G401 (cell line): ENCODE results near the gene ERFL. TPM values are rescaled to one million over a fixed set of nuclear protein-coding genes. Genes with fewer than 3 reads are reported as not detected.
A peak's percentile ranks its signal among the peaks of the same experiment; 100 is the strongest.
"Not testable (repeated sequence)": the region's sequence is repeated elsewhere in the genome, so short reads cannot be mapped to it uniquely, and the experiment has no call there.

ENCODE experiments used
- DNase-seq: peaks from one replicate; pipeline ENCODE4 v3.0.0-alpha.2; 2015; ENCODE audit warnings: low spot score
- in situ Hi-C: cut with HindIII; loops from 2 replicates; pipeline ENCODE4 v1.10.0; 2016; ENCODE audit warnings: low sequenced_read_pairs, mixed read lengths
- total RNA-seq: library from RNA; depleted of rRNA; stranded (reverse); fragments of >200 nt; shearing (Covaris generic); gene quantifications from 2 replicates; pipeline ENCODE4 v1.2.3, GENCODE V29; 2014

The ERFL gene
- total RNA-seq, 1 experiment from 2014 or later = not detected

DNA sequence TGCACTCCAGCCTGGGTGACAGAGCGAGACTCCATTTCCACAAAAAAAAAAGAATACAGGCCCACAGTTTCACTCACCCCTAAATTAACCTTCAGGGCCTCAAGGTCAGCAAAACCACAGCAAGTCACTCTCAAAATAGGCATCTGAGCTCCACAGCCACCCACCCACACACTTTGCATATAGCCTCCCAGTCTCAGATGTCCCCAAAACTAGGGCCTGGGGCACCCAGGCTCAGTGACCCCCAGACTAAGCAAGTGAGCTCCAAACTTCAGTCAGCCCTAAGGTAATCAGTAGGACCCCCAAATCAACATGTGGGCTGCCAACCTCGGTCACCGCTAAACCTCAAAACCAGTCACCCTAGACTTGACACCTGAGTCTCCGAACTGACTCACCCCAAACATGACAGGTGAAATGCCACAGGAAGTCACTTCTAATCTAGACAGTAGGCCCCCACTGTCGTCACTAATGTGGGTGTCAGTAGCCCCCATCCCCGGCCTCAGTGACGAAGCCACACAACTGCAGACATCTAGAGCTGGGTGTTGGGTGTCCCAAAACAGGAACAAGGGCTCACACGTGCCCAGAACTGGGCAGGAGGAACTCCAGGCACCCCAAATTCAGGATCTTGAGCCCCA is 17.0 kb upstream of the ERFL start:
- no peak for DNase-seq
- in situ Hi-C loops = no loop called here

GRCh38 chr19:41944336-41944735 is 16.1 kb upstream of the ERFL start:
- in situ Hi-C loops = no loop called here
- DNase-seq = no peak

DNA sequence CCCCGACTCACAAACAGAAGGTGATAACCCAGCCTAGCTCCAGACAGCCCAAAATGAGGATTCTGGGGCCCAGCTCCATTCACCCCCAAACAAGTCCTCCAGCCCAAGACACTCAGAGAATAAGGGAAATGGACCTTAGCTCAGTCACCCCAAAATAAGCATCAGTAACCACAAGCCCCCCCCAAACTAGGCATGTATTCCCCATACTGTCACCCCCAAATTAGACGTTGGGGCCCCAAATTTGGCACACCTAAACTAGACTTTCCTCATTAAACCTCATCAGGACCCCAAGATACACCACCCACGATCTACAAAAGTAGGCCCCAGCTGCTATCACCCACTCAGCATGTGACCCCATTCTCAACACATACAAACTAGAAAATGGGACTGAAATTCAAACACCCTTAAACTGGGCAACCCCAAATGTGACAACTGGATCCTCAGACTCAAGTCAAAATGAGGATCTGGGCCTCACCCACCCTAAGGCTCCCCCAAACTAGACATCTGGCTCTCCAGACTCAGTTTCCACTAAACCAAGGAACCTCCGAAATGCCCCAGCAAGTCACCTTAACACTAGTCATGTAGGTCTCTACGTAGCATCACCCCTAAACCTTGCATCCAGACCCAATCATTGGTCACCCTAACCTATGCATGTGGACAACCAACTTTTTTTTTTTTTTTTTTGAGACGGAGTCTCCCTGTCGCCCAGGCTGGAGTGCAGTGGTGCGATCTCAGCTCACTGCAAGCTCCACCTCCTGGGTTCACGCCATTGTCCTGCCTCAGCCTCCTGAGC is 13.4 kb upstream of the ERFL start:
- DNase-seq = no peak

GRCh38 chr19:41940731-41941409 is 12.6 kb upstream of the ERFL start:
- DNase-seq = no peak
- in situ Hi-C loops = no loop called here

More for the DNA sequence above, 13.4 kb upstream of the ERFL start:
- in situ Hi-C loops = no loop called here

DNA sequence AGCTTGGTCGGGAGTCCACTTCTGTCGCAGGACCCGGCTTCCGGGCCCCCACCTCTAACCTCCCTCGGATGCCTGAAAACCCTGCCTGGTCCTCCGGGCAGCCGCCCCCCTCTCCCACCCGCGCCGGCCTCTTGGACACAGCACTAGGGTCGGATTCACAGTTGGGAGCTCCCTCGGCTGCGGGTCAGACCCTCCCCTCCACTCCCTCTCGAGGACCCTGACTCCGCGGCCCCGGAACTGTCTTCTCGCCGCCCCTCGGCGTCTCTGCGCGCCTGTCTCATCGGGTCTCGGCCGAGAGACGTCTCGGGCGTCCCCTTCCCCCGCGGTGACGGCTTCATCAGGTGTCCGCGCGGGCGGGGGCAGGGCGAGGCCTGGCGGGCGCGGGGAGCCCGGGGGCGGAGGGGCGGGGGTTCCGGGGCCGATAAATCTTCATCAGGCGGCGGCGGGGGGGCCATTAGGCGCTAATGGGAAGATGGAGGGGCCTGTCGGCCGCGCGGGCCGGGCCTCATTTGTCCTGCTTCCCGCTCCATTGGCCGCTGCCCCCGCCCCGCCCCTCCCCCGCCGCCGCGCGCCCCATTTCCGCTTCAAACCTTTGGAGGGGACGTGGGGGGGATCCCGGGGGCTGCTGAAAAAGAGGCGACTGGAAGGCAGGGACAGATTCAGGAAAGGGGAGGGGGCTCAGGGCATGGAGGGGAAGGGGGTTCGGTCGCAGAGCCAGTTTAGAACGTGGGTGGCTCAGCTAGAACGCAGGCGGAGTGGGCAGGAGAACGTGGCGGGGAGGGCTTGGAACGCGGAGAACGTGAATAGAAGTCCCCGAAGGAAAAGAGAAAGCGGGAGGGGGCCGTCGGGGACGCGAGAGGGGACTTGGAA is 11.8 kb upstream of the ERFL start:
- DNase-seq = no peak
- in situ Hi-C loops = no loop called here

- in situ Hi-C loops, DNase-seq: not testable (repeated sequence)
These were observed 11.0 kb upstream of the ERFL start for GRCh38 chr19:41939209-41939608.

DNA sequence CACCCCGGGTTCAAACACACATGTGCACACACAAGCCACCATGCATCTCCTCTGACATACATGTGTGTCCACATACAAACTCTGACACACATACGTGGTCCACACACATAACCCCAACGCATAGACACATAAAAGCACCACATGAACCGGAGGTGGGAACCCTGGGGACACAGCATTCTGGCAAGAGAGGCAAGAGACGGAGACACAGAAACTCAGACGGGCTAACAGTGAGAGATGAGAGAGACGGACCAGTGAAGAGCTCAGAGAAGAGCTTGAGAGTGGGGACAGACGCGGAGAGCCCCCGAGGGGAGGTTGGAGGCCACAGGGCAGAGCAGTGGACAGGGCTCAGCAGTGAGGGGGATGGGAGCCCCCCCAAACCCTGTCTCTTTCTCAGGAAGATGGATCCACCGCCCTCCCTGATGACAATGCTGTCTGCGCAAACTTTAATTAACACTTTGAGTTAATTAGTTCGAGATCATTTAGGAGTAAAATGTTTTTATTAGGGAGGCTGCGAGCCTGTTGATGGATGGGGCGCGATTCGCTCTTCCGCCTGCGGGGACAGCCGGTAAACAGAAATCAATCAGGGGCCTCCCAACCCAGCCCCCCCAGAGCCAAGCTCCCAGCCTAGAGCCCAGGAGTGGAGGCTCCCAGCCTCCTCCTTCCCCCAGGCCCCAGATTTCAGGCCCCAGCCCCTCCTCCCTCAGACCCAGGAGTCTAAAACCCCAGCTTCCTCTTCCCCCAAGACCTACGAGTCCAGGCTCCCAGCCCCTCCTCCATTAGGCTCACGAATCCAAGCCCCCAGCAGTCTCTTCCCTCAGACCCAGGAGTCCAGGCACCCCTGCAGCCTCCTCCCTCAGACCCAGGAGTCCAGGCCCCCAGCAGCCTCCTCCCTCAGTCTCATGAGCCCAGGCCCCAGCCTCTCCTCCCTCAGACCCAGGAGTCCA is 9.5 kb upstream of the ERFL start:
- in situ Hi-C loops = no loop called here
- DNase-seq = no peak

DNA sequence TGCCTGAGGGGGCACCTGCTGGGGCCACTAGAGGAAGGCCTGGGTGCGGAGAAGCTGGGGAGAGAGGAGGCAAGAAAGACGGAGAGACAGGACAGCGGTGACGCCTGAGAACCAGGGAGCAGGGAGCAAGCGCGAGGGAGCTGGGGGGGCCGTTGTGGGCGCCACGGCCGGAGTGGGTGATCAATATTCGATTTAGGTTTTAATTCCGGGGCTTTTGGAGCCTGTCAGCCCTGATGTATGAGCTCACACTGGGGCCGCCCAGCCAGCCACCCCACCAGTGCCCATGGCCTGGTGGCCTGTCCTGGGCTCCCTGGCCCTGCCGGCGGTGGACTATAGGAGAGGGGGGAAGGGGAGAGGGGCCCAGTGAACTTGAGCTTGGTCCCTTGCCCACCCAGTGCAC is 8.7 kb upstream of the ERFL start:
- in situ Hi-C loops = no loop called here
- DNase-seq = no peak

GRCh38 chr19:41936416-41936850 is 8.2 kb upstream of the ERFL start:
- in situ Hi-C loops = no loop called here
- no peak for DNase-seq

DNA sequence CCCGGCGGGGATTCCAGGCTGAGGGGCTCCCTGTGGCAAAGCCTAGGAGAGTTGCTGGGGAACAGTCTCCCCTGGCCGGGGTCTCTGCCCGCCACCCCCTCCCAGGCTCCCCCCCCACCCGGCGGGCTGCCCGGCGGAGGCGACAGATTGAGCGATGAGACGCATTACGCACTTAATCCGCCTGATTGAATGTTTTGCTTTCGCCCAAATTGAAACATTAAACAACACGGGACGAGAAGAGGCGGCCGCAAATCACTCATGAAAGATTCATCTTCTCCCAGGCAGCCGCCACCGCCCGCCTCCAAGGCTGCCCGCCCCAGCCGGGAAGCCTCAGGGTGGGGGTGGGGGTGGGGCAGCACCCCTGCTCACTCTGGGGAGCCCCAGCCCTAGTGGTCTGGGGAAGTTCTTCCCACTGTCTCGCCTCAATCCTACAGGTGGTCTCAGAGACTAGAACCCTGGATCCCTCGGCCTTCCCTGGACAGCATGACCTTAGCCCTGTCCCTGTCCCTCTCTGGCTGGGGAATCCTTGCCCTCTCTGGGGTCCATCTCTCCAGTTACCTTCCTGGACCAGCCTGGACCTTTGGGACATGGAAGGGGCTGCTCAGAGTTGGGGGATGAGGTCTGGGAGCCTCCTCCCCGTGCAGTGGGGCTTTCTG is 7.6 kb upstream of the ERFL start:
- no peak for DNase-seq
- in situ Hi-C loops = no loop called here

- in situ Hi-C loops = no loop called here
- DNase-seq = peak; percentile 61
These were observed 6.7 kb upstream of the ERFL start for GRCh38 chr19:41934849-41935374.

DNA sequence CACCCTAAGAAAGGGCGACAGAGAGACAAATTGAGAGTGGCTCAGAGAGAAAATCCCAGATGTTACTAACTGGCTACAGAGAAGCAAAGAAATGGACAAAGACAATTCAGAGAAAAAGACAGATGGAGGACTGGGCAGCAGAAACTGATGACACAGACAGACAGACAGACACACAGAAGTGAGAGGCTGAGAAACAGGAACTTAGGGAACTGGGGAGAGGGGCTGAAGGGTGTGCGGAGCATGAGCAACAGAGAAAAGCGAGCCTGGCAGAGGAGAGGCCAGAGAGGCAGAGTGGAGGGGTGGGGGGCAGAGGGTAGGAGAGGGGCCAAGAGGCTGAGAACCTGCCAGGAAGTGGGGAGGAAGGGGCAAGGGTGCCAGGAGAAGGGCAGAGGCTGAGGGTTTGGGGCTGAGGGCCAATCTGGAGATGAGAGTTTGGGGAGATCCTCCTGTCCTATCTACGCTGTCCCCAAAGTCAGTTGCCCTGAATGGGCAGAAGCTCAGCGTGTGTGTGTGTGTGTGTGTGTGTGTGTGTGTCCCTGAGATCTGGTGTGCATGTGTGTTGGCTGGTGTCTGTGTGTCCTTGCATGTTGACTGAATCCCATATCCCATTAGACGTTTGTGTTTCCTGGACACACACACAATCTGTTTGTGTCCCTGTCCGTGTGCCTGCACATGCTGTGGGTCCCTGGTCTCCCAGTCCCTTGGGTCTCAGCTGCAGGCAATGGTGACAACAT is 5.6 kb upstream of the ERFL start:
- in situ Hi-C loops = no loop called here

GRCh38 chr19:41932720-41933332 is 4.6 kb upstream of the ERFL start:
- DNase-seq = no peak
- in situ Hi-C loops = no loop called here

More for the DNA sequence above, 5.6 kb upstream of the ERFL start:
- DNase-seq = no peak

DNA sequence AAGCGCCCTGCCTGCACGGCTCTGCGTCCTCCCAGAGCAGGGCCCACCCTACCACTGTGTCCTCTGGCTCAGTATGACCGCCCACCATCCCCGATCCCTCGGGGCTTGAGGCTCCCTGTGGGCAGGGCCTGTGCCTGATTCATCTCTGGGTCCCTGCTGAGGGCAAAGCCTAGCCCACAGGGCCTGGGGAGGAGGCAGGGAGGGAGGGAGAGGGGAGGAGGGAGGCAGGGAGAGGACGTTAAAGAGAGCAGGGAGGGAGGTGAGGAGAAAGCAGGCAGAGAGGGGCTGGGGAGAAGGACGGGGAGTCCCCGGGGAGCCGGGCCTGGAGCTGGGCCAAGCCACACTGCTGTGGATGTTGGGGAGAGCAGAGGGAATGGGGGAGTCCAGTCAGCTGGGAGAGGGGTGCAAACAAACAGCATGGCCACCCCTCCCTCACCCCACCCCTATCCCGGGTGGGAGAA is 4.0 kb upstream of the ERFL start:
- DNase-seq = no peak
- in situ Hi-C loops = no loop called here

DNA sequence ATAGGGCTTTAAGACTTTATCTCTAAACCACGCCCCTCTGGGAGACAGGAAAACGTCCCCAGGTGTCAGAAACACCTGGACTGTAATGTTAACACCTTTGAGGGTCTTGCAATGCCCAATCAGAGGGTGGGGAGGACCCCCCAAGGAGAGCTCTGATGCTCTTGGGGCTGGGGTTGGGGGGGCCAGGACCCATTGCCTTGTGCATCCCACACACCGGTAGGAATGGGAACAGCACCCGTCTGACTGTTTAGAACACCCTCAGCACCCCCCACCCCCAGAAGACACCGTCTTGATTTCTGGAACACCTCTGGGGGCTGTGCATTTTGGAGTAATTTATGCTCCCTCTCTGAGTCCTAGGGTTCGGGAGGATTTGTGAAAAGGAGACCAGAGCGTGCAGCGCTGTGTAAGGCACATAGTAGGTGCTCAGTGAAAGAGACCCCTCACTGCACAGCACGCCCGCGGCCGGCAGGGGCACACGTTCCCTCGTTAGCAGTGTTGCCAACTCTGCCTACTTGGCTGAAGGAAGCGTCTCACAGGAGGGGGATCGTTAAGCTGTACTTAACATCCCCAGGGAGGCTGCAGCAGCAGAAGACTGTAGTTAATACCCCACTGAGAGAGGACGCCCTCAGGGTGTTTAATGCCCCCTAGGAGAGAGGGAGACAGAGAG is 2.8 kb upstream of the ERFL start:
- in situ Hi-C loops = no loop called here
- no peak for DNase-seq

DNA sequence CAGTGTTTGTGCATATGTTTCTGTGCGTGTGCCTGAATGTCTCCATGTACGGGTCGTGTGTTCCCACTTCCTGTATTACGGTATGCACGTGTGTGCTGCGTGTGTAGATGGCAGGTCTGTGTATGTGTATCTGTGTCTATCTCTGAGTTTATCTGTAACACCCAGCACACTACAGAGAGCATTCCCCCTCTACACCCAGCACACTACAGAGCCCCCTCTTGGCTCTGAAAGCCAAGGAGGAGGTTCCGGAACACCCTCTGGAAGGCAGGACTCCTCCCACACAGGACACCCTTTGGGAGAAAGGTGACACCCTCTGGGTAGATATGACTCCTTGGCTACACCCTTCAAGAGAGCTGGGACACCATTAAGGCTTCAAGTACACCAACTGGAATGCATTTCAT is 2.1 kb upstream of the ERFL start:
- no peak for DNase-seq
- in situ Hi-C loops = no loop called here
